Lung (tissue), 12 donors: Measurements from ENCODE around the gene ADGRF1. TPM values are rescaled to one million over a fixed set of nuclear protein-coding genes. Genes with fewer than 3 reads are reported as not detected.

Experiments used
- ATAC-seq: fragments of 200-7000 bp; cut with Tn5 transposase; one replicate; pipeline ENCODE4 v1.9.1; 2020; ENCODE audit warnings: moderate number of reproducible peaks; ENCODE audit not compliant: insufficient read depth, low FRiP score
- DNase-seq, 3 donors: peaks; one replicate each; pipeline ENCODE4 v3.0.0-alpha.2; 2013 to 2017
- H3K27ac ChIP-seq, 2 donors: one replicate each; pipeline ENCODE4 v1.5.1; 2013; ENCODE audit warnings: mild to moderate bottlenecking in 2 of 2, moderate library complexity in 2 of 2, control low read depth in 1 of 2, inconsistent platforms in 1 of 2, low read depth in 1 of 2, low read length in 1 of 2
- H3K27me3 ChIP-seq, 3 donors: one replicate each; pipeline ENCODE4 v1.5.1; 2013; ENCODE audit warnings: low read length in 2 of 3; ENCODE audit not compliant: control insufficient read depth in 3 of 3, insufficient read depth in 3 of 3
- H3K36me3 ChIP-seq, 4 donors: one replicate each; pipeline ENCODE4 v1.5.1; 2013; ENCODE audit warnings: low read length in 4 of 4, mild to moderate bottlenecking in 1 of 4, moderate library complexity in 1 of 4; ENCODE audit not compliant: control insufficient read depth in 4 of 4, insufficient read depth in 4 of 4
- H3K4me1 ChIP-seq, 5 donors: one replicate each; pipeline ENCODE4 v1.5.1; 2013; ENCODE audit warnings: low read length in 5 of 5, mild to moderate bottlenecking in 2 of 5, moderate library complexity in 1 of 5; ENCODE audit not compliant: control insufficient read depth in 5 of 5, insufficient read depth in 5 of 5
- H3K4me3 ChIP-seq: one replicate; pipeline ENCODE4 v1.5.1; 2013; ENCODE audit warnings: mild to moderate bottlenecking, control low read depth, moderate library complexity
- H3K9ac ChIP-seq, 2 donors: one replicate each; pipeline ENCODE4 v1.5.1; 2013; ENCODE audit warnings: low read length in 2 of 2, control low read depth in 1 of 2; ENCODE audit not compliant: insufficient read depth in 1 of 2
- H3K9me3 ChIP-seq, 4 donors: one replicate each; pipeline ENCODE4 v1.5.1; 2013; ENCODE audit warnings: low read length in 3 of 4, mild to moderate bottlenecking in 1 of 4, moderate library complexity in 1 of 4; ENCODE audit not compliant: control insufficient read depth in 4 of 4, insufficient read depth in 3 of 4
- CTCF ChIP-seq: IDR thresholded peaks from 2 replicates; pipeline ENCODE4 v1.5.1; 2012; ENCODE audit warnings: mild to moderate bottlenecking; ENCODE audit errors: control extremely low read depth, extremely low read depth
- WGBS, 2 donors: extraction: QIAGEN DNeasy Blood & Tissue Kit; methylation state at CpG; one replicate each; pipeline ENCODE4 v1.1.7; 2013; 5-methylcytosine and 5-hydroxymethylcytosine counted together
- polyA plus RNA-seq, 2 donors: library from polyadenylated mRNA; stranded (reverse); fragments of 200-250 nt; gene quantifications; one replicate each; pipeline ENCODE4 v1.2.1, GENCODE V29; 2013
- total RNA-seq, 2 donors: library from RNA; depleted of rRNA in 1 of 2; stranded (reverse); fragments of >200 nt in 1 of 2; gene quantifications; one replicate each; pipeline ENCODE4 v1.2.1, GENCODE V29; 2014 to 2021
- donor health status: control.
- donor health status: control.
- donor health status: Bipolar disorder and iron deficiency.
- donor health status: healthy.
- donor health status: DM: yes; HTN: yes; CAD: no.

The ADGRF1 gene
- total and polyA plus RNA-seq, 4 donors, result 4.0 to 23.3 (median 12.6) TPM

GRCh38 chr6:46979206-46979605, 62.9 kb downstream of the ADGRF1 start:
- no peak for ATAC-seq
- no peak for TF ChIP-seq CTCF

GRCh38 chr6:46974786-46975185, 67.3 kb downstream of the ADGRF1 start:
- Histone ChIP-seq H3K36me3 (no peaks in the 10 kb centered on the region), H3K27me3 (no peaks in the 10 kb centered on the region), H3K9me3 (no peaks in the 10 kb centered on the region), H3K4me1 (no peaks in the 10 kb centered on the region), H3K9ac (no peak overlapping the region), H3K4me3 (no peak overlapping the region), H3K27ac (no peak overlapping the region)
- ATAC-seq (no peak), DNase-seq (no peak)
- 82 to 95% methylated on average over 1 of the region's 1 CpG for WGBS, 2 donors
- TF ChIP-seq CTCF, result no peak

More at GRCh38 chr6:46979206-46979605, 62.9 kb downstream of the ADGRF1 start:
- Histone ChIP-seq H3K27ac (no peak overlapping the region), H3K4me3 (no peak overlapping the region), H3K36me3 (no peaks in the 10 kb centered on the region), H3K9ac (no peak overlapping the region), H3K9me3 (no peaks in the 10 kb centered on the region), H3K4me1 (no peaks in the 10 kb centered on the region), H3K27me3 (no peaks in the 10 kb centered on the region)
- WGBS, 2 donors, result 74 to 86% methylated on average over 4 of the region's 4 CpGs
- DNase-seq, result no peak

DNA sequence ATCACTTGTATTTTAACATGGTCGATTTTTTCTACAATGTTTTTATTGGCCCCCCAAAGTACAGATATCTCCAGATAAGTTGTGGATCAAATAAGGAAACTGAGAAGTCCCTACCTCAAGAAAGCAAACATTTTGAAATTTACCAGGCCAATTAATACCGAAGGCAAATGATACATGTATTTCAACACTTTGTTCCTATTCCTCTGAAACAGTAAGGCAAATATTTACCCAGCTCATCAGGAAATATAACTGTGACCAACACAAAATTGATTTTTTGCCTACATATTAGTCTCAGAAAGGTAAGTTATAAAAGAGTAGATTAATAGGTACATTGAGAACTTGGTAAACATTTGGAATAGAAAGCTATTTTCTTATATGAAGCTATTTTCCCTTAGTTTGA, 69.1 kb downstream of the ADGRF1 start:
- Histone ChIP-seq H3K4me3 (no peak overlapping the region), H3K9ac (no peak overlapping the region), H3K27me3 (no peaks in the 10 kb centered on the region), H3K9me3 (no peaks in the 10 kb centered on the region), H3K4me1 (no peaks in the 10 kb centered on the region), H3K27ac (no peak overlapping the region), H3K36me3 (no peaks in the 10 kb centered on the region)
- no peak for TF ChIP-seq CTCF
- ATAC-seq (no peak), DNase-seq (no peak)
- 39 to 40% methylated on average over 2 of the region's 2 CpGs for WGBS, 2 donors

- no peak overlapping the region for H3K9ac ChIP-seq
- H3K9me3 ChIP-seq, result no peaks in the 10 kb centered on the region
- no peaks in the 10 kb centered on the region for H3K27me3 ChIP-seq
- no peak overlapping the region for H3K4me3 ChIP-seq
- no peak for DNase-seq
- 0 to 21% methylated on average over 1 of the region's 1 CpG for WGBS, 2 donors
- no peaks in the 10 kb centered on the region for H3K4me1 ChIP-seq
- H3K27ac ChIP-seq, result no peak overlapping the region
- no peak for TF ChIP-seq CTCF
- H3K36me3 ChIP-seq, result no peaks in the 10 kb centered on the region
- no peak for ATAC-seq
Observed at GRCh38 chr6:46972531-46972930, 69.6 kb downstream of the ADGRF1 start.
